Activated CD8-positive, alpha-beta T cell treated with anti-CD3 and anti-CD28 coated beads for 36 hours (primary cell): ENCODE results near the gene TNFRSF4. TPM values are rescaled to one million over a fixed set of nuclear protein-coding genes. Genes with fewer than 3 reads are reported as not detected.
"Not testable (repeated sequence)": the region's sequence is repeated elsewhere in the genome, so short reads cannot be mapped to it uniquely, and the experiment has no call there.

Source experiments
- ATAC-seq: fragments of 200-7000 bp; cut with Tn5 transposase; one replicate; pipeline ENCODE4 v1.10.0; 2021; ENCODE audit warnings: mild to moderate bottlenecking, moderate library complexity
- CTCF ChIA-PET: fragments of 350-600 bp; sonication (Branson Sonifier 250); formaldehyde crosslinking; loops from one replicate; lab custom pipeline; 2021; ENCODE audit warnings: antibody characterized with exemption; lab: Charles Lee
- POLR2A ChIA-PET: fragments of 350-600 bp; sonication (Branson Sonifier 250); formaldehyde crosslinking; loops from one replicate; lab custom pipeline; 2021; ENCODE audit warnings: antibody characterized with exemption; lab: Charles Lee
- DNase-seq: peaks from one replicate; pipeline ENCODE4 v3.0.0-alpha.2; 2020
- H3K27ac Mint-ChIP-seq: one replicate; pipeline ENCODE4 v1.8.0; 2021; ENCODE audit warnings: mild to moderate bottlenecking, mixed read lengths
- H3K27me3 Mint-ChIP-seq: one replicate; pipeline ENCODE4 v1.8.0; 2021; ENCODE audit warnings: mixed read lengths
- H3K36me3 Mint-ChIP-seq: one replicate; pipeline ENCODE4 v1.8.0; 2021; ENCODE audit warnings: low read depth, mixed read lengths
- H3K4me1 Mint-ChIP-seq: one replicate; pipeline ENCODE4 v1.8.0; 2021; ENCODE audit warnings: low read depth, mixed read lengths
- H3K4me3 Mint-ChIP-seq: one replicate; pipeline ENCODE4 v1.8.0; 2021; ENCODE audit warnings: mild to moderate bottlenecking, moderate library complexity, mixed read lengths
- H3K9me3 Mint-ChIP-seq: one replicate; pipeline ENCODE4 v1.8.0; 2021; ENCODE audit warnings: mixed read lengths
- intact Hi-C: fragments of 100-400 bp; cut with micrococcal nuclease; formaldehyde crosslinking; loops from one replicate; pipeline ENCODE4 v1.10.0; 2022
- total RNA-seq, 2 experiments: library from RNA; stranded (reverse); gene quantifications; one replicate each; pipeline ENCODE4 v1.2.3, GENCODE V29; 2021
- TF ChIP-seq, protein P1 (sequence below): fragments of 200-600 bp; IDR thresholded peaks from one replicate; pipeline ENCODE4 v1.8.0; 2022; ENCODE audit warnings: antibody characterized with exemption, mild to moderate bottlenecking

Gene TNFRSF4
- total RNA-seq, 2 experiments from 2014 or later = 137 to 142 TPM

DNA sequence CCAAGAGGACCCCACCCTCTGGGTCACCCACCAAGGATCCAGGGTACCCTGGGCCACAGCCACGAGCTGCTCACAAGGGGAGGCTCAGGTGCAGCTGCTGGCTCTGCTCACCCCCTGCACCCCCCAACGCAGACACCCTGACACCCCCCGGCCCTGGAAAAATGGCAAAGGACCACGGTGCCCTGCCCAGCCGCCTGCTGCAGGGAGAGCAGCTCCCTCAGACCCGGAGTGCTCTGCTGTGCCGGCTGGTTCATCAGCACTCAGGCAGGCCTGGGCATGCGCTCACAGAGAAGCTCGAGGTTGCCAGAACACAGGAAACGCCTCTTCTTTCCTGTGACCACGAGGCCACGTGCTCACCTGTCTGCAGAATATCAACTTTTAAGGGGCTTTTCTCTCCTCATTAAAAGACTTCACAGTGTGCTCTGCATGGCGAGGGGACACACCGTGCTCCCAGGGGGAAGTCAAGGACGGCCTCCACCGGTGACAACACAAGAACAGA, 36.9 kb upstream of the TNFRSF4 start:
- Mint-ChIP-seq H3K27ac (peak overlapping the region; percentile 94), H3K27me3 (no peaks in the 10 kb centered on the region), H3K9me3 (no peaks in the 10 kb centered on the region), H3K36me3 (peaks cover 21% of the 10 kb centered on the region), H3K4me1 (peaks cover 16% of the 10 kb centered on the region), H3K4me3 (peak overlapping the region; percentile 15)
- ChIA-PET CTCF (interaction anchor here (0.7 to 3.5 kb wide), 15 partner anchors 12 to 268 kb away, joined by 3 to 50 read pairs (median 4); no protein-coding TSS in a partner anchor), POLR2A (interaction anchor here (0.6 to 1.5 kb wide), 10 partner anchors 9 to 237 kb away, joined by 3 to 6 read pairs (median 4); partner anchors contain the start of genes B3GALT6, ISG15, SDF4 and UBE2J2)
- DNase-seq (peak; percentile 95), ATAC-seq (peak; percentile 95)
- TF ChIP-seq, protein P1, sequence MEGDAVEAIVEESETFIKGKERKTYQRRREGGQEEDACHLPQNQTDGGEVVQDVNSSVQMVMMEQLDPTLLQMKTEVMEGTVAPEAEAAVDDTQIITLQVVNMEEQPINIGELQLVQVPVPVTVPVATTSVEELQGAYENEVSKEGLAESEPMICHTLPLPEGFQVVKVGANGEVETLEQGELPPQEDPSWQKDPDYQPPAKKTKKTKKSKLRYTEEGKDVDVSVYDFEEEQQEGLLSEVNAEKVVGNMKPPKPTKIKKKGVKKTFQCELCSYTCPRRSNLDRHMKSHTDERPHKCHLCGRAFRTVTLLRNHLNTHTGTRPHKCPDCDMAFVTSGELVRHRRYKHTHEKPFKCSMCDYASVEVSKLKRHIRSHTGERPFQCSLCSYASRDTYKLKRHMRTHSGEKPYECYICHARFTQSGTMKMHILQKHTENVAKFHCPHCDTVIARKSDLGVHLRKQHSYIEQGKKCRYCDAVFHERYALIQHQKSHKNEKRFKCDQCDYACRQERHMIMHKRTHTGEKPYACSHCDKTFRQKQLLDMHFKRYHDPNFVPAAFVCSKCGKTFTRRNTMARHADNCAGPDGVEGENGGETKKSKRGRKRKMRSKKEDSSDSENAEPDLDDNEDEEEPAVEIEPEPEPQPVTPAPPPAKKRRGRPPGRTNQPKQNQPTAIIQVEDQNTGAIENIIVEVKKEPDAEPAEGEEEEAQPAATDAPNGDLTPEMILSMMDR = no peak
- intact Hi-C loops = no loop called here

DNA sequence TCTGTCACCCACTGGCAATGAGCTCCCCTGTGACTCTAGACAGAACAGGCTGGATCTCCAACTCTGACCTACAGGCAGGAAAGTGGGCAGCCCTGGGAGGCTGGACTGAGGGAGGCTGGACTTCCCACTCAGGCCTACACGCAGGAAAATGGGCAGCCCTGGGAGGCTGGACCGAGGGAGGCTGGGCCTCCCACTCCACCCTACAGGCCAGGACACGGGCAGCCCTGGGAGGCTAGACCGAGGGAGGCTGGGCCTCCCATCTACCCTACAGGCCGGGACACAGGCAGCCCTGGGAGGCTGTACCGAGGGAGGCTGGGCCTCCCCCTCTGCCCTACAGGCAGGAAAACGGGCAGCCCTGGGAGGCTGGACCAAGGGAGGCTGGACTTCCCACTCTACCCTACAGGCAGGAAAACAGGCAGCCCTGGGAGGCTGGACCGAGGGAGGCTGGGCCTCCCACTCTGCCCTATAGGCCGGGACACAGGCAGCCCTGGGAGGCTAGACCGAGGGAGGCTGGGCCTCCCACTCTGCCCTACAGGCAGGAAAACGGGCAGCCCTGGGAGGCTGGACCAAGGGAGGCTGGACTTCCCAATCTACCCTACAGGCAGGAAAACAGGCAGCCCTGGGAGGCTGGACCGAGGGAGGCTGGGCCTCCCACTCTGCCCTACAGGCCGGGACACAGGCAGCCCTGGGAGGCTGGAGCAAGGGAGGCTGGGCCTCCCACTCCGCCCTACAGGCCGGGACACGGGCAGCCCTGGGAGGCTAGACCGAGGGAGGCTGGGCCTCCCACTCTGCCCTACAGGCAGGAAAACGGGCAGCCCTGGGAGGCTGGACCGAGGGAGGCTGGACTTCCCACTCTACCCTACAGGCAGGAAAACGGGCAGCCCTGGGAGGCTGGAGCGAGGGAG, 34.3 kb upstream of the TNFRSF4 start:
- H3K9me3 Mint-ChIP-seq, DNase-seq, intact Hi-C loops, H3K27ac Mint-ChIP-seq, ATAC-seq, H3K27me3 Mint-ChIP-seq, H3K4me3 Mint-ChIP-seq, POLR2A ChIA-PET, CTCF ChIA-PET: not testable (repeated sequence)
- Mint-ChIP-seq H3K36me3 (peaks cover 15% of the 10 kb centered on the region), H3K4me1 (peaks cover 16% of the 10 kb centered on the region)

DNA sequence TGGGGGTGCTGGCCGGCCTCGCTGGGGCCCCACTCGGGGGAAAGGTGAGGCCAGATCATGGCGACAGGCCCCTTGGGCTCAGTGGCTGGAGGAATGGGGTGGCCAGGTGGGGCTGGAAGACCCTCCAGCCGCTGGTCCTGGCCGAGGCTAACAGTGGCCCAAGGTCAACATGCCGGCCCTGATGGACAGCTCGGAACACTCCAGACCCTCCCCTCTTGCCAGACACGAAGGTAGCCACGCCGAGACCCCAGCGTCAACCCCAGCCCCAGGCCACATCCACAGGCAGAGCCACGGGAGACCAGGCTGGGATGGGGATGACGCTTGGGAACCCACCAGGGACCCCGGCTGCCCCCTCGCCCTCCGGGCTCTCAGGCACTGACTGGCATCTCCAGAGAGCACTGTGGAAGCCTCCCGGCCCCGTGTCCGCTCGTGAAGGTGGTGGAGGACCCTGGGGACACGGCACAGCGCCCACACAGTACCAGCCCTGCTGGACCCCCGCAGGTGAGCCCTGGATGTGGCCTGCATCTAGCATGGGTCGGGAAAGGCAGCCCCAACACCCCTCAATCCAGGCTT, 33.5 kb upstream of the TNFRSF4 start:
- POLR2A ChIA-PET = interaction anchor here (1.6 kb wide), 1 partner anchor 16 kb away, joined by 5 read pairs; the partner anchor contains the start of gene SDF4
- Mint-ChIP-seq H3K27me3 (no peaks in the 10 kb centered on the region), H3K4me3 (no peak overlapping the region), H3K4me1 (peaks cover 16% of the 10 kb centered on the region), H3K9me3 (no peaks in the 10 kb centered on the region), H3K27ac (no peak overlapping the region), H3K36me3 (peaks cover 8% of the 10 kb centered on the region)
- intact Hi-C loops = no loop called here
- ATAC-seq (no peak), DNase-seq (no peak)
- TF ChIP-seq, protein P1 = no peak
- CTCF ChIA-PET = interaction anchor here (1.4 kb wide), 1 partner anchor 16 kb away, joined by 3 read pairs; no protein-coding TSS in a partner anchor

DNA sequence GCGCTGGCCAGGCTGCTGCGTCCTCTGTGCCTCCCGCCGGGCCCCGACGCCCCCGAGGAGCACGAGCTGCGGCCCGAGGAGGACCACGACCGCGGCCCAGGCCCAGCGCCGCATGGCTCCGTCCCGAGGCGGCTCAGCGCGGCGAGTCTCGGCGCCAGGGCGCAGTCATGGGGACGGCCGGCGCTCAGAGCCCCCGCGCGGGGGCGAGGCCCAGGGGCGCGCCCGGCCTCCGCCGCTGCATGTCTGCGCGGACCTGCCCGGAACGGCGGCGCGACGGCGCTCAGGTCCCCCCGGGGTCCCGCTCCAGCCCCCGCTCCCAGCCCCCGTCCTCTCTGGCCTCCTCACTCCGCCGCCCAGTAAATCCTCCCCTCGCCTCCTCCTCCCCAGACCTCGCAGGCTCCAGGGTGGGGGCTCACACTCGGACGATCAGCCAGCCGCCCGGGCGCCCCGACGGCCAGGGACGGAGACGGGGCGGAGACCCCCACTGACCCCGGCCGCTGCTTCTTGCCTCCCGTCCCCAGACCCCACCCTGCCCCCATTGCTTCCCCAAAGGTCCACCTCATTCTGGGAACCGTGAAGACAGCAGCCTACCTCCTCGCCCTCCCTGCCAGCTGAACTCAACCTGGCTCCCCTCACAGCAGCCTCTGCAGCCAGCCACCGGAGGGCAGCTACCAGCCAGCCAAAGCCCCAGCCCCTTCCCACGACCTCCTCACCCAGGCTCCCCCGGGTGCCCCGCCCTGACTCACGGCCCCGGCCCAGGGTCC, 32.8 kb upstream of the TNFRSF4 start, which contains the start of gene C1QTNF12:
Gene C1QTNF12 (minus strand): TSS at position 146 of the 764 bp plus-strand sequence. CDS start 32 bp downstream, at position 114.
- Mint-ChIP-seq H3K9me3 (no peaks in the 10 kb centered on the region), H3K36me3 (peaks cover 4% of the 10 kb centered on the region), H3K4me3 (no peak within 1 kb of the TSS), H3K27me3 (no peaks in the 10 kb centered on the region), H3K4me1 (peaks cover 16% of the 10 kb centered on the region), H3K27ac (no peak within 1 kb of the TSS)
- ChIA-PET CTCF (interaction anchor here (0.7 to 1.4 kb wide), 2 partner anchors 16 to 124 kb away, joined by 3 read pairs; no protein-coding TSS in a partner anchor), POLR2A (interaction anchor here (1.0 to 1.6 kb wide), 2 partner anchors 15 to 20 kb away, joined by 3 to 5 read pairs; partner anchors contain the start of gene SDF4)
- TF ChIP-seq, protein P1 = no peak
- DNase-seq (no peak), ATAC-seq (no peak)
- intact Hi-C loops = no loop called here
